HL-60 (cell line): ENCODE results near the gene EDNRA.

ENCODE experiments used
- POLR2AphosphoS5 ChIP-seq: IDR thresholded peaks from 2 replicates; pipeline ENCODE4 v1.6.1; 2012; ENCODE audit warnings: low read depth
- TF ChIP-seq, protein P1 (sequence below): IDR thresholded peaks from one replicate; pipeline ENCODE4 v1.5.1; 2011; ENCODE audit warnings: low read length, control low read depth, inconsistent platforms; ENCODE audit not compliant: insufficient read depth

DNA sequence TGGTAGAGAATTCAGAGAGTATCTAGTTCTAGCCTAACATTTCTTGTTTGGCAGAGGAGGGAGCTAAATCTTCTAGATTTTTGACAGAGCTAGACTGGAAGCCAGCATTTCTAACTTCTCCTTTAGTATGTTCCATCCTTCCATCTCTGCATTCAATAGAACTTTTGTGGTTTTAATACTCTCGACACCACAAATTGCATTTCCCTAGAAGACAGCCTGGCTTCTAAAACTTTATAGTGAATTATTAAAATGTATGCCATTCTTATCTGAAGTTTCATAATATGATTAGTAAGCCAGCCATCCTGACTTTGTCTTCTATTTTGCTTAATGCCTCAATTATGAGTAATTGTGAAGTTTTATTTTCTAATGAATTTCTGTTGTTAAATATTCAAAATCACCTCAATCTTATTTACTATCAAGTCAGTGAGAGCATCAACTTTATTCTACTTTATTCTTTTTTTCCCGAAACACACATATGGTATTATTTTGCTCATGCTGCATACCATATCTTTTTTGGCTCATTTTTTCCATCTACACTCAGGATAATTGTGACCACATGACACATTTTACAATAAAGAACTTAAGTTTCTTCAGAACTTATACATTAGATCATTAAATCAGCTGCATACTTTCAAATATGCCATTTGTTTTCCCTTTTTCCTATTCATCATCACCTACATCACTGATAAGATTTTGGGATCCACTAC, 30.2 kb downstream of the EDNRA start:
- TF ChIP-seq, protein P1, sequence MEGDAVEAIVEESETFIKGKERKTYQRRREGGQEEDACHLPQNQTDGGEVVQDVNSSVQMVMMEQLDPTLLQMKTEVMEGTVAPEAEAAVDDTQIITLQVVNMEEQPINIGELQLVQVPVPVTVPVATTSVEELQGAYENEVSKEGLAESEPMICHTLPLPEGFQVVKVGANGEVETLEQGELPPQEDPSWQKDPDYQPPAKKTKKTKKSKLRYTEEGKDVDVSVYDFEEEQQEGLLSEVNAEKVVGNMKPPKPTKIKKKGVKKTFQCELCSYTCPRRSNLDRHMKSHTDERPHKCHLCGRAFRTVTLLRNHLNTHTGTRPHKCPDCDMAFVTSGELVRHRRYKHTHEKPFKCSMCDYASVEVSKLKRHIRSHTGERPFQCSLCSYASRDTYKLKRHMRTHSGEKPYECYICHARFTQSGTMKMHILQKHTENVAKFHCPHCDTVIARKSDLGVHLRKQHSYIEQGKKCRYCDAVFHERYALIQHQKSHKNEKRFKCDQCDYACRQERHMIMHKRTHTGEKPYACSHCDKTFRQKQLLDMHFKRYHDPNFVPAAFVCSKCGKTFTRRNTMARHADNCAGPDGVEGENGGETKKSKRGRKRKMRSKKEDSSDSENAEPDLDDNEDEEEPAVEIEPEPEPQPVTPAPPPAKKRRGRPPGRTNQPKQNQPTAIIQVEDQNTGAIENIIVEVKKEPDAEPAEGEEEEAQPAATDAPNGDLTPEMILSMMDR = no peak
- no peak for TF ChIP-seq POLR2AphosphoS5
